ENCODE measurements around the gene SSUH2.

SSUH2 gene

GRCh38 chr3:8596321-8597218, 48.0 kb downstream of the SSUH2 start:
- H3K4me3 ChIP-seq (ENCODE audit: low read depth, low read length): no peak overlapping the region
- no peak for TF ChIP-seq CTCF (IDR thresholded peaks at IDR 0.05; ENCODE audit: borderline replicate concordance, insufficient read depth, low read depth, low read length)

- no peak for TF ChIP-seq CTCF (IDR thresholded peaks at IDR 0.05; ENCODE audit: borderline replicate concordance, insufficient read depth, low read depth, low read length)
- H3K4me3 ChIP-seq (ENCODE audit: low read depth, low read length): no peak overlapping the region
Measured at GRCh38 chr3:8595695-8596115, 48.9 kb downstream of the SSUH2 start.

GRCh38 chr3:8595252-8595651, 49.3 kb downstream of the SSUH2 start:
- TF ChIP-seq CTCF (IDR thresholded peaks at IDR 0.05; ENCODE audit: borderline replicate concordance, insufficient read depth, low read depth, low read length): no peak
- H3K4me3 ChIP-seq (ENCODE audit: low read depth, low read length): no peak overlapping the region

- H3K4me3 ChIP-seq (ENCODE audit: low read depth, low read length): no peak overlapping the region
- TF ChIP-seq CTCF (IDR thresholded peaks at IDR 0.05; ENCODE audit: borderline replicate concordance, insufficient read depth, low read depth, low read length): no peak
Measured at GRCh38 chr3:8593021-8593827, 51.4 kb downstream of the SSUH2 start.

GRCh38 chr3:8589880-8590556, 54.6 kb downstream of the SSUH2 start:
- no peak for TF ChIP-seq CTCF (IDR thresholded peaks at IDR 0.05; ENCODE audit: borderline replicate concordance, insufficient read depth, low read depth, low read length)
- H3K4me3 ChIP-seq (ENCODE audit: low read depth, low read length): no peak overlapping the region

- H3K4me3 ChIP-seq (ENCODE audit: low read depth, low read length): no peak overlapping the region
- TF ChIP-seq CTCF (IDR thresholded peaks at IDR 0.05; ENCODE audit: borderline replicate concordance, insufficient read depth, low read depth, low read length): no peak
Measured at GRCh38 chr3:8584661-8585060, 59.9 kb downstream of the SSUH2 start.
